ENCODE measurements around the gene RAB23. TPM values are rescaled to one million over a fixed set of nuclear protein-coding genes. Genes with fewer than 3 reads are reported as not detected.

RAB23 gene
- total and polyA plus RNA-seq, 2 donors (not counting 1 experiment from before 2014, with no cell fraction given) = 0.12 to 0.94 TPM

- Histone ChIP-seq H3K36me3 (replicated peaks in 1 of 2; ENCODE audit: control extremely low read depth in 1 of 2, control insufficient read depth in 1 of 2, extremely low read depth in 1 of 2, insufficient read depth in 2 of 2, low read length in 1 of 2) (peaks cover 0 to 3% of the 10 kb centered on the region in 2 experiments), H3K27me3 (replicated peaks in 1 of 4; ENCODE audit: control extremely low read depth in 1 of 4, control insufficient read depth in 3 of 4, insufficient read depth in 4 of 4, low read length in 3 of 4) (no peaks in the 10 kb centered on the region), H3K27ac (ENCODE audit: low read length in 2 of 2) (no peak overlapping the region), H3K79me2 (ENCODE audit: control insufficient read depth, insufficient read depth, low read length) (no peaks in the 10 kb centered on the region), H3K4me2 (replicated peaks; ENCODE audit: low read depth, low read length, poor library complexity, severe bottlenecking) (no peak overlapping the region), H3K4me3 (ENCODE audit: control extremely low read depth in 1 of 5, extremely low read depth in 1 of 5, insufficient read depth in 1 of 5, low read depth in 2 of 5, low read length in 4 of 5) (no peak overlapping the region), H3K4me1 (ENCODE audit: control insufficient read depth in 2 of 2, insufficient read depth in 2 of 2, low read length in 2 of 2) (no peaks in the 10 kb centered on the region), H4K20me1 (ENCODE audit: control insufficient read depth, insufficient read depth, low read length, poor library complexity, severe bottlenecking) (no peaks in the 10 kb centered on the region), H3K9ac (ENCODE audit: low read length) (no peak overlapping the region), H3K9me3 (ENCODE audit: control extremely low read depth in 1 of 3, control insufficient read depth in 2 of 3, insufficient read depth in 1 of 3, low read length in 2 of 3) (no peaks in the 10 kb centered on the region), H2AFZ (ENCODE audit: insufficient read depth, low read depth, low read length, poor library complexity, severe bottlenecking) (no peak overlapping the region)
- no peak for DNase-seq
- no peak overlapping the region for H3K27ac Mint-ChIP-seq
- intact Hi-C loops (cut with micrococcal nuclease) = no loop called here
- ChIA-PET POLR2A (no interaction called here), CTCF (no interaction called here)
- H3K9me3 Mint-ChIP-seq (ENCODE audit: insufficient read depth) = no peaks in the 10 kb centered on the region
- no peak overlapping the region for H3K4me3 Mint-ChIP-seq
- H3K27me3 Mint-ChIP-seq = no peaks in the 10 kb centered on the region
- no peak for ATAC-seq (ENCODE audit: low read depth)
- no peaks in the 10 kb centered on the region for H3K4me1 Mint-ChIP-seq
- TF ChIP-seq CTCF (IDR thresholded peaks at IDR 0.05) (no peak), EZH2 (IDR thresholded peaks at IDR 0.05; ENCODE audit: borderline replicate concordance, insufficient read depth, low read depth, low read length, poor library complexity, severe bottlenecking) (no peak)
Observed at GRCh38 chr6:57193177-57193576, 28.9 kb downstream of the RAB23 start.

DNA sequence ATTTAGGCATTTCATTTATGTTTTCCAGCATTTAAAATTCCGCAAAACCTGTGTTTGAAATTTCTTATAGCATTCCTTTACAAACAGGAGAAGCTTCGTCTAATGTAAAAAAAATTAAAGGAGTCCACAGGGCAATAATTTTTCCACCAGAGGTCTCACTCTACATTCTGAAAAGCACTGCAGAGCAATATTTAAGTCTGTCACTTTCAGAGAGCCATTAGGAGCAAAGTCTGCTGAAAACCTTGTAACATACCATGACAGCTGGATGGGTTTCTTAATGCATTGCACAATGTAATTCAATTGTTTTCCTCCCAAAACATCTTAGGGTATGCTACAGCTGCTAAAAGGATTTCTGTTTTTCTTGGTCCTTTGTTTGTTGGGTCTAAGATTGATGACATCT, 32.0 kb downstream of the RAB23 start:
- no peaks in the 10 kb centered on the region for H3K79me2 ChIP-seq (ENCODE audit: control insufficient read depth, insufficient read depth, low read length)
- no peak overlapping the region for H3K4me3 ChIP-seq (ENCODE audit: control extremely low read depth in 1 of 5, extremely low read depth in 1 of 5, insufficient read depth in 1 of 5, low read depth in 2 of 5, low read length in 4 of 5)
- CTCF ChIA-PET = interaction anchor here (1.5 kb wide), 1 partner anchor 126 kb away, joined by 5 read pairs; no protein-coding TSS in a partner anchor
- H3K4me3 Mint-ChIP-seq = no peak overlapping the region
- no peak for TF ChIP-seq CTCF (IDR thresholded peaks at IDR 0.05)
- TF ChIP-seq EZH2 (IDR thresholded peaks at IDR 0.05; ENCODE audit: borderline replicate concordance, insufficient read depth, low read depth, low read length, poor library complexity, severe bottlenecking) = no peak
- H3K27me3 Mint-ChIP-seq = no peaks in the 10 kb centered on the region
- no peak overlapping the region for H3K27ac ChIP-seq (ENCODE audit: low read length in 2 of 2)
- no peaks in the 10 kb centered on the region for H3K4me1 ChIP-seq (ENCODE audit: control insufficient read depth in 2 of 2, insufficient read depth in 2 of 2, low read length in 2 of 2)
- H3K9me3 ChIP-seq (ENCODE audit: control extremely low read depth in 1 of 3, control insufficient read depth in 2 of 3, insufficient read depth in 1 of 3, low read length in 2 of 3) = no peaks in the 10 kb centered on the region
- POLR2A ChIA-PET = no interaction called here
- H3K36me3 ChIP-seq (replicated peaks in 1 of 2; ENCODE audit: control extremely low read depth in 1 of 2, control insufficient read depth in 1 of 2, extremely low read depth in 1 of 2, insufficient read depth in 2 of 2, low read length in 1 of 2) = peaks cover 0 to 3% of the 10 kb centered on the region in 2 experiments
- H3K9me3 Mint-ChIP-seq (ENCODE audit: insufficient read depth) = no peaks in the 10 kb centered on the region
- no peak overlapping the region for H2AFZ ChIP-seq (ENCODE audit: insufficient read depth, low read depth, low read length, poor library complexity, severe bottlenecking)
- no peak overlapping the region for H3K9ac ChIP-seq (ENCODE audit: low read length)
- no peaks in the 10 kb centered on the region for H3K27me3 ChIP-seq (replicated peaks in 1 of 4; ENCODE audit: control extremely low read depth in 1 of 4, control insufficient read depth in 3 of 4, insufficient read depth in 4 of 4, low read length in 3 of 4)
- DNase-seq (no peak), ATAC-seq (ENCODE audit: low read depth) (no peak)
- no peak overlapping the region for H3K27ac Mint-ChIP-seq
- no CpG with 5 or more reads among the region's 2 CpGs for WGBS (ENCODE audit: insufficient coverage)
- no peaks in the 10 kb centered on the region for H4K20me1 ChIP-seq (ENCODE audit: control insufficient read depth, insufficient read depth, low read length, poor library complexity, severe bottlenecking)
- H3K4me2 ChIP-seq (replicated peaks; ENCODE audit: low read depth, low read length, poor library complexity, severe bottlenecking) = no peak overlapping the region
- intact Hi-C loops (cut with micrococcal nuclease) = no loop called here
- H3K4me1 Mint-ChIP-seq = no peaks in the 10 kb centered on the region
